Muscle of leg (tissue), 11 donors: ENCODE data around the gene RPS2. TPM values are rescaled to one million over a fixed set of nuclear protein-coding genes. Genes with fewer than 3 reads are reported as not detected.

ENCODE experiments used
- DNase-seq: peaks from one replicate; pipeline ENCODE4 v3.0.0; 2013
- H3K27ac ChIP-seq: one replicate; pipeline ENCODE4 v1.5.1; 2013; ENCODE audit warnings: mild to moderate bottlenecking, low read length, control low read depth
- H3K27me3 ChIP-seq: one replicate; pipeline ENCODE4 v1.6.1; 2013; ENCODE audit warnings: low read length; ENCODE audit not compliant: control insufficient read depth, insufficient read depth
- H3K36me3 ChIP-seq: one replicate; pipeline ENCODE4 v1.6.1; 2013; ENCODE audit warnings: low read length; ENCODE audit not compliant: control insufficient read depth, insufficient read depth
- H3K4me1 ChIP-seq: one replicate; pipeline ENCODE4 v1.6.1; 2013; ENCODE audit warnings: low read length; ENCODE audit not compliant: control insufficient read depth, insufficient read depth
- H3K4me3 ChIP-seq: one replicate; pipeline ENCODE4 v1.5.1; 2013; ENCODE audit warnings: low read length, control low read depth
- H3K9me3 ChIP-seq: replicated peaks from 2 replicates; pipeline ENCODE4 v1.6.1; 2013; ENCODE audit warnings: low read depth, low read length; ENCODE audit not compliant: control insufficient read depth
- WGBS: methylation state at CpG from one replicate; pipeline ENCODE4 v1.1.5; 2013; ENCODE audit warnings: missing lambda C conversion rate; ENCODE audit not compliant: insufficient coverage; 5-methylcytosine and 5-hydroxymethylcytosine counted together
- polyA plus RNA-seq, 8 donors: library from polyadenylated mRNA; unstranded; fragments of 120-200 nt; gene quantifications; one replicate each; pipeline versions ENCODE4 v1.2.1 to v1.2.3, GENCODE V29; 2013; ENCODE audit warnings: inconsistent platforms in 1 of 8, low replicate concordance in 1 of 8; ENCODE audit not compliant: insufficient read length in 8 of 8, insufficient read depth in 1 of 8
- total RNA-seq: library from RNA; stranded (reverse); fragments of 120-200 nt; gene quantifications from one replicate; pipeline ENCODE4 v1.2.4, GENCODE V29; 2013

RPS2 gene
- total and polyA plus RNA-seq, 9 donors = 2,334 to 3,712 (median 3,453) TPM

DNA sequence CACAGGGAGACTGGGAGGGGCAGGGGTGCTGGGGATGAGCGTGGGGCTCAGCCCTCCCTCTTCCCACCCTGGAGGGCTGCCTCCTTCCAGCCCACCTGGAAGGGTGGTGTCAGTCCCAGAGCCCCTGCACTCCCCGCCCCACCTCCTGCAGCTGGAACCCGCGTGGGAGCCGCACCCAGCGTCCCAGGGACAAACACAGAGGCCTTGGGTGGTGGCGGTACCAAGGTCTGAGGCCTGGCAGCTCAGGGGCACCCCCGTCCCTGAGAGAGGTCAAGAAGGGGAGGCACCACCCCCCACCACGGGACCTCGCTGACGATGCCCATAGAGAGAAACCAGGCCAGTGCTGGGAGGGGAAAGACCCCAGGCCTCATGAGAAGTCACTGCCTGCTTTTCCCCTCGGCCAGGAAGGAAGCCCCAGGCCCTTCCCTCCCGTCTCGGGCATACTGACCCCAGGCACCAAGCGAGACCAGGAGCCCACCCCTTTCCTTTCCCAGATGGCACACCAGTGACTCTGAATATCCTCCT lies 50.5 kb downstream of the RPS2 start:
- Histone ChIP-seq H3K27me3 (peaks cover 62% of the 10 kb centered on the region), H3K36me3 (no peaks in the 10 kb centered on the region), H3K4me1 (peaks cover 8% of the 10 kb centered on the region), H3K27ac (no peak overlapping the region), H3K9me3 (no peaks in the 10 kb centered on the region), H3K4me3 (no peak overlapping the region)
- 25% methylated on average over 9 of the region's 15 CpGs for WGBS
- no peak for DNase-seq

DNA sequence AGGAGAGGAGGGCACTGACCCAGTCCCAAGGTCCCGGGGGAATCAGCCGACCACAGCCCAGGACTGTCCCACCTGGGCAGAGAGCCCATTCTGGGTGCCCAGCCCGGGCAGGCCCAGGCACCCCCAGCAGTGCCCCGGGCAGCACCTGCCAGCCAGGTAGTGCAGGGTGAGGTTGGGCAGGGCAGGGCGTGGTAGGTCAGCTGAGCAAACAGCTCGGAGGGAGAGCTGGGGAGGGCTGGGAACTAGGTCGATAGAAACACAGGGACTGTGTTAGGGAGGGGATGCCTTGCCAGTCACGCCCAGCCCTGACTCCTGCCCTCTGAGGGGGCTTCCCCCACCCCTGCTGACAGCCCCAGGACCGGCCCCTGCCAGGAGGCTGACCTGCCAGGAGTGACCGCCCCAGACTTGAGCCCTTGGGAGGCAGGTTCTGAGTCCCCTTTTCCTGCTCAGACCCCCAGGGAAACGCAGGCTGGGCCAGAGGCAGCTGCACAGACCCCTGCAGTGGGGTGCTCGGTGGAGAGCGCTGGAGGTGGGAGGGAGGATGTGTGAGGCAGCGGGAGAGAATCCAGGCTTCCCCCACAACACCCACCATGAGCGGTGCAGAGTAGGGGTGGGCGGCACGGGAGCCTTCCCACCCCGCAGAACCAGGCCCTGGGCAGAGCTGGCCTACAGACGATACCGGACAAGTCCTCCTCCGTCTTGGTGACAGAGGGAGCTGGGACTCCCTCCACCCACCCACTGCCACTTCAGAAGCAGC lies 51.1 kb downstream of the RPS2 start:
- H3K27me3 ChIP-seq = peaks cover 62% of the 10 kb centered on the region
- no peaks in the 10 kb centered on the region for H3K36me3 ChIP-seq
- H3K4me3 ChIP-seq = no peak overlapping the region
- WGBS = 37% methylated on average over 6 of the region's 21 CpGs
- H3K27ac ChIP-seq = no peak overlapping the region
- DNase-seq = no peak
- H3K9me3 ChIP-seq = no peaks in the 10 kb centered on the region
- peaks cover 5% of the 10 kb centered on the region for H3K4me1 ChIP-seq

DNA sequence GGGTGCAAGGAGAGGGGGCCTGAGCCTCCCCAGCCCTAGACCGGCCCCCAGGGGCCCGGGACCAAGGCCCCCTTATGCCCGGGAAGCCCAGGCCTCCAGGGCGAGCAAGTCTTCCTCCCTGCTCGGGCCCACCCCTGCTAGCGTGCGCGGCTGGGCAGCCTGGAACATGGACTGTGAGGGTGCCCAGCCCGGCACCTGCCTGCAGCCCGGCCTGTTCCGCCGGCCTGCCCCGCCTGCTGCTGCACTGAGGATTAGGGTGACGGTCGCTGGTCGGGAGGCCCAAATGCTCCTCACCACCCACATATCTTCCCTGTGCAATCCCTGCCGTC lies 52.4 kb downstream of the RPS2 start:
- Histone ChIP-seq H3K27me3 (peaks cover 63% of the 10 kb centered on the region), H3K4me1 (peaks cover 2% of the 10 kb centered on the region)
- 79% methylated on average over 16 of the region's 17 CpGs for WGBS

More for the DNA sequence above, 52.4 kb downstream of the RPS2 start:
- Histone ChIP-seq H3K27ac (no peak overlapping the region), H3K4me3 (no peak overlapping the region), H3K9me3 (no peaks in the 10 kb centered on the region), H3K36me3 (no peaks in the 10 kb centered on the region)
- no peak for DNase-seq

Other genes starting within 250 kb of the RPS2 start
- 35.2 TPM for gene NME3, start 193.3 kb downstream of the RPS2 start, total RNA-seq
- 10 to 100 TPM; 22.2 to 31.9 (median 26.9) TPM for gene NME3, start 193.3 kb downstream of the RPS2 start, polyA plus RNA-seq
- gene EME2, start 192.0 kb downstream of the RPS2 start, total RNA-seq = 7.2 TPM
- 1 to 10 TPM; 4.0 to 9.7 (median 6.7) TPM for gene EME2, start 192.0 kb downstream of the RPS2 start, polyA plus RNA-seq
- gene MRPS34, start 191.7 kb downstream of the RPS2 start, total RNA-seq = 45.7 TPM
- 10 to 100 TPM; 44.7 to 57.8 (median 52.2) TPM for gene MRPS34, start 191.7 kb downstream of the RPS2 start, polyA plus RNA-seq
- gene SPSB3, start 182.3 kb downstream of the RPS2 start, total RNA-seq = 34.2 TPM
- gene SPSB3, start 182.3 kb downstream of the RPS2 start, polyA plus RNA-seq = 10 to 100 TPM; 21.0 to 35.1 (median 24.5) TPM
- gene NUBP2, start 181.9 kb downstream of the RPS2 start, total RNA-seq = 58.0 TPM
- 10 to 100 TPM; 40.6 to 59.7 (median 47.7) TPM for gene NUBP2, start 181.9 kb downstream of the RPS2 start, polyA plus RNA-seq
- gene IGFALS, start 171.1 kb downstream of the RPS2 start, total RNA-seq = 0.22 TPM
- 1 to 10 TPM in 1 of 8 donors, under 1 TPM in 7; 0.11 to 1.1 (median 0.28) TPM for gene IGFALS, start 171.1 kb downstream of the RPS2 start, polyA plus RNA-seq
- gene HAGH, start 138.0 kb downstream of the RPS2 start, total RNA-seq = 36.1 TPM
- gene HAGH, start 138.0 kb downstream of the RPS2 start, polyA plus RNA-seq = 10 to 100 TPM; 34.6 to 48.6 (median 39.5) TPM
- 27.7 TPM for gene FAHD1, start 137.6 kb downstream of the RPS2 start, total RNA-seq
- gene FAHD1, start 137.6 kb downstream of the RPS2 start, polyA plus RNA-seq = 10 to 100 TPM; 19.7 to 25.6 (median 21.9) TPM
- gene MEIOB, start 92.7 kb downstream of the RPS2 start, total RNA-seq = not detected
- under 1 TPM in 7 of 8 donors, not detected in 1; 0.22 to 0.87 (median 0.55) TPM for gene MEIOB, start 92.7 kb downstream of the RPS2 start, polyA plus RNA-seq
- gene HS3ST6, start 46.4 kb downstream of the RPS2 start, total RNA-seq = not detected
- 1 to 10 TPM in 1 of 8 donors, not detected in 7; 1.7 TPM for gene HS3ST6, start 46.4 kb downstream of the RPS2 start, polyA plus RNA-seq
- gene MSRB1, start 21.6 kb downstream of the RPS2 start, total RNA-seq = 16.3 TPM
- 10 to 100 TPM; 24.2 to 40.7 (median 29.1) TPM for gene MSRB1, start 21.6 kb downstream of the RPS2 start, polyA plus RNA-seq
- 43.0 TPM for gene RPL3L, start 10.1 kb downstream of the RPS2 start, total RNA-seq
- 10 to 100 TPM; 11.9 to 63.0 (median 33.4) TPM for gene RPL3L, start 10.1 kb downstream of the RPS2 start, polyA plus RNA-seq
- gene NDUFB10, start 5.3 kb downstream of the RPS2 start, total RNA-seq = 142 TPM
- 100 to 1,000 TPM in 7 of 8 donors, 10 to 100 TPM in 1; 95.4 to 162 (median 128) TPM for gene NDUFB10, start 5.3 kb downstream of the RPS2 start, polyA plus RNA-seq
- not detected for gene RNF151, start 2.0 kb upstream of the RPS2 start, total RNA-seq
- gene RNF151, start 2.0 kb upstream of the RPS2 start, polyA plus RNA-seq = not detected
- gene TBL3, start 7.2 kb upstream of the RPS2 start, total RNA-seq = 23.9 TPM
- gene TBL3, start 7.2 kb upstream of the RPS2 start, polyA plus RNA-seq = 10 to 100 TPM; 27.9 to 32.9 (median 30.6) TPM
- 0.89 TPM for gene NOXO1, start 16.6 kb upstream of the RPS2 start, total RNA-seq
- 1 to 10 TPM in 4 of 8 donors, under 1 TPM in 4; 0.29 to 1.7 (median 0.98) TPM for gene NOXO1, start 16.6 kb upstream of the RPS2 start, polyA plus RNA-seq
- gene GFER, start 19.4 kb upstream of the RPS2 start, total RNA-seq = 18.3 TPM
- 10 to 100 TPM; 14.7 to 23.8 (median 17.8) TPM for gene GFER, start 19.4 kb upstream of the RPS2 start, polyA plus RNA-seq
- 0.93 TPM for gene SYNGR3, start 25.1 kb upstream of the RPS2 start, total RNA-seq
- gene SYNGR3, start 25.1 kb upstream of the RPS2 start, polyA plus RNA-seq = 1 to 10 TPM in 6 of 8 donors, under 1 TPM in 2; 0.70 to 1.5 (median 1.2) TPM
- gene ZNF598, start 45.0 kb upstream of the RPS2 start, total RNA-seq = 6.6 TPM
- 10 to 100 TPM; 21.2 to 28.6 (median 23.6) TPM for gene ZNF598, start 45.0 kb upstream of the RPS2 start, polyA plus RNA-seq
- 0.80 TPM for gene NPW, start 55.0 kb upstream of the RPS2 start, total RNA-seq
- 1 to 10 TPM in 7 of 8 donors, under 1 TPM in 1; 0.57 to 5.4 (median 2.6) TPM for gene NPW, start 55.0 kb upstream of the RPS2 start, polyA plus RNA-seq
- gene NHERF2, start 62.1 kb upstream of the RPS2 start, total RNA-seq = 22.1 TPM
- gene NHERF2, start 62.1 kb upstream of the RPS2 start, polyA plus RNA-seq = 10 to 100 TPM; 34.5 to 60.6 (median 45.6) TPM
- 20.2 TPM for gene NTHL1, start 83.0 kb upstream of the RPS2 start, total RNA-seq
- gene NTHL1, start 83.0 kb upstream of the RPS2 start, polyA plus RNA-seq = 10 to 100 TPM; 11.5 to 18.1 (median 14.0) TPM
- 31.8 TPM for gene TSC2, start 83.2 kb upstream of the RPS2 start, total RNA-seq
- 100 to 1,000 TPM in 3 of 8 donors, 10 to 100 TPM in 5; 57.6 to 109 (median 84.6) TPM for gene TSC2, start 83.2 kb upstream of the RPS2 start, polyA plus RNA-seq
- gene PKD1, start 171.1 kb upstream of the RPS2 start, total RNA-seq = 63.3 TPM
- 100 to 1,000 TPM; 120 to 183 (median 156) TPM for gene PKD1, start 171.1 kb upstream of the RPS2 start, polyA plus RNA-seq
- 0.40 TPM for gene RAB26, start 183.8 kb upstream of the RPS2 start, total RNA-seq
- 1 to 10 TPM in 4 of 8 donors, under 1 TPM in 4; 0.27 to 3.4 (median 0.86) TPM for gene RAB26, start 183.8 kb upstream of the RPS2 start, polyA plus RNA-seq
- 29.0 TPM for gene TRAF7, start 191.0 kb upstream of the RPS2 start, total RNA-seq
- gene TRAF7, start 191.0 kb upstream of the RPS2 start, polyA plus RNA-seq = 10 to 100 TPM; 32.6 to 52.6 (median 47.6) TPM
- 0.75 TPM for gene CASKIN1, start 231.8 kb upstream of the RPS2 start, total RNA-seq
- 1 to 10 TPM in 7 of 8 donors, under 1 TPM in 1; 0.94 to 2.4 (median 1.9) TPM for gene CASKIN1, start 231.8 kb upstream of the RPS2 start, polyA plus RNA-seq
- 13.7 TPM for gene MLST8, start 240.6 kb upstream of the RPS2 start, total RNA-seq
- gene MLST8, start 240.6 kb upstream of the RPS2 start, polyA plus RNA-seq = 10 to 100 TPM; 30.6 to 38.2 (median 34.5) TPM
- gene BRICD5, start 246.0 kb upstream of the RPS2 start, total RNA-seq = 5.8 TPM
- gene BRICD5, start 246.0 kb upstream of the RPS2 start, polyA plus RNA-seq = 10 to 100 TPM in 2 of 8 donors, 1 to 10 TPM in 6; 3.9 to 11.0 (median 7.6) TPM